Measurements from ENCODE around the gene ROBO1. TPM values are rescaled to one million over a fixed set of nuclear protein-coding genes. Genes with fewer than 3 reads are reported as not detected.

The ROBO1 gene
- total RNA-seq, 2 donors from 2014 or later, result 3.0 to 6.7 TPM

- Mint-ChIP-seq H3K27me3 (ENCODE audit: low read depth) (no peaks in the 10 kb centered on the region), H3K4me1 (ENCODE audit: low read depth) (no peaks in the 10 kb centered on the region), H3K27ac (no peak overlapping the region), H3K4me3 (no peak overlapping the region), H3K9me3 (peaks cover 2 to 8% of the 10 kb centered on the region in 2 donors), H3K36me3 (ENCODE audit: insufficient read depth in 2 of 2) (no peaks in the 10 kb centered on the region)
- no peak for DNase-seq
- ATAC-seq (replicated peaks in 1 of 2), result no peak
These were observed 949.4 kb downstream of the ROBO1 start for GRCh38 chr3:78818161-78818985.

GRCh38 chr3:78814893-78815562 is 952.8 kb downstream of the ROBO1 start:
- Mint-ChIP-seq H3K27ac (no peak overlapping the region), H3K9me3 (peaks cover 1 to 6% of the 10 kb centered on the region in 2 donors), H3K36me3 (ENCODE audit: insufficient read depth in 2 of 2) (no peaks in the 10 kb centered on the region), H3K4me3 (no peak overlapping the region), H3K27me3 (ENCODE audit: low read depth) (no peaks in the 10 kb centered on the region), H3K4me1 (ENCODE audit: low read depth) (no peaks in the 10 kb centered on the region)
- DNase-seq, result no peak
- ATAC-seq (replicated peaks in 1 of 2), result no peak

- DNase-seq (no peak), ATAC-seq (replicated peaks in 1 of 2) (no peak)
- peaks cover 1 to 5% of the 10 kb centered on the region in 2 donors for H3K9me3 Mint-ChIP-seq
- no peak overlapping the region for H3K27ac Mint-ChIP-seq
- no peaks in the 10 kb centered on the region for H3K36me3 Mint-ChIP-seq (ENCODE audit: insufficient read depth in 2 of 2)
- no peak overlapping the region for H3K4me3 Mint-ChIP-seq
- H3K4me1 Mint-ChIP-seq (ENCODE audit: low read depth), result no peaks in the 10 kb centered on the region
- H3K27me3 Mint-ChIP-seq (ENCODE audit: low read depth), result no peaks in the 10 kb centered on the region
These were observed 955.6 kb downstream of the ROBO1 start for GRCh38 chr3:78812166-78812565.

GRCh38 chr3:78809966-78810365 is 957.8 kb downstream of the ROBO1 start:
- no peaks in the 10 kb centered on the region for H3K36me3 Mint-ChIP-seq (ENCODE audit: insufficient read depth in 2 of 2)
- peaks cover 1 to 5% of the 10 kb centered on the region in 2 donors for H3K9me3 Mint-ChIP-seq
- H3K4me3 Mint-ChIP-seq, result no peak overlapping the region
- ATAC-seq (replicated peaks in 1 of 2) (no peak), DNase-seq (no peak)
- no peaks in the 10 kb centered on the region for H3K4me1 Mint-ChIP-seq (ENCODE audit: low read depth)
- no peak overlapping the region for H3K27ac Mint-ChIP-seq
- H3K27me3 Mint-ChIP-seq (ENCODE audit: low read depth), result no peaks in the 10 kb centered on the region

GRCh38 chr3:78804251-78805037 is 963.4 kb downstream of the ROBO1 start:
- H3K27me3 Mint-ChIP-seq (ENCODE audit: low read depth), result no peaks in the 10 kb centered on the region
- no peak for ATAC-seq (replicated peaks in 1 of 2)

GRCh38 chr3:78802562-78802930 is 965.3 kb downstream of the ROBO1 start:
- no peaks in the 10 kb centered on the region for H3K4me1 Mint-ChIP-seq (ENCODE audit: low read depth)
- H3K4me3 Mint-ChIP-seq, result no peak overlapping the region
- ATAC-seq (replicated peaks in 1 of 2) (no peak), DNase-seq (no peak)
- H3K36me3 Mint-ChIP-seq (ENCODE audit: insufficient read depth in 2 of 2), result peaks cover 0 to 2% of the 10 kb centered on the region in 2 donors
- no peak overlapping the region for H3K27ac Mint-ChIP-seq
- peaks cover 3% of the 10 kb centered on the region in 2 donors for H3K9me3 Mint-ChIP-seq
- no peaks in the 10 kb centered on the region for H3K27me3 Mint-ChIP-seq (ENCODE audit: low read depth)

More at GRCh38 chr3:78804251-78805037, 963.4 kb downstream of the ROBO1 start:
- no peaks in the 10 kb centered on the region for H3K4me1 Mint-ChIP-seq (ENCODE audit: low read depth)
- peaks cover 3 to 8% of the 10 kb centered on the region in 2 donors for H3K9me3 Mint-ChIP-seq
- no peak for DNase-seq
- H3K36me3 Mint-ChIP-seq (ENCODE audit: insufficient read depth in 2 of 2), result peaks cover 0 to 2% of the 10 kb centered on the region in 2 donors
- H3K27ac Mint-ChIP-seq, result no peak overlapping the region
- H3K4me3 Mint-ChIP-seq, result no peak overlapping the region

- H3K27ac Mint-ChIP-seq, result no peak overlapping the region
- ATAC-seq (replicated peaks in 1 of 2) (no peak), DNase-seq (no peak)
- no peaks in the 10 kb centered on the region for H3K27me3 Mint-ChIP-seq (ENCODE audit: low read depth)
- no peaks in the 10 kb centered on the region for H3K4me1 Mint-ChIP-seq (ENCODE audit: low read depth)
- peaks cover 0 to 2% of the 10 kb centered on the region in 2 donors for H3K36me3 Mint-ChIP-seq (ENCODE audit: insufficient read depth in 2 of 2)
- peaks cover 3 to 6% of the 10 kb centered on the region in 2 donors for H3K9me3 Mint-ChIP-seq
- no peak overlapping the region for H3K4me3 Mint-ChIP-seq
These were observed 965.8 kb downstream of the ROBO1 start for GRCh38 chr3:78801926-78802561.

GRCh38 chr3:78799681-78800080 is 968.1 kb downstream of the ROBO1 start:
- no peak overlapping the region for H3K27ac Mint-ChIP-seq
- no peaks in the 10 kb centered on the region for H3K4me1 Mint-ChIP-seq (ENCODE audit: low read depth)
- ATAC-seq (replicated peaks in 1 of 2) (no peak), DNase-seq (no peak)
- H3K9me3 Mint-ChIP-seq, result peaks cover 8 to 11% of the 10 kb centered on the region in 2 donors
- H3K27me3 Mint-ChIP-seq (ENCODE audit: low read depth), result no peaks in the 10 kb centered on the region
- peaks cover 0 to 5% of the 10 kb centered on the region in 2 donors for H3K36me3 Mint-ChIP-seq (ENCODE audit: insufficient read depth in 2 of 2)
- no peak overlapping the region for H3K4me3 Mint-ChIP-seq

GRCh38 chr3:78798266-78798832 is 969.4 kb downstream of the ROBO1 start:
- H3K4me3 Mint-ChIP-seq, result no peak overlapping the region
- no peaks in the 10 kb centered on the region for H3K4me1 Mint-ChIP-seq (ENCODE audit: low read depth)
- no peak overlapping the region for H3K27ac Mint-ChIP-seq
- ATAC-seq (replicated peaks in 1 of 2), result no peak
- no peaks in the 10 kb centered on the region for H3K27me3 Mint-ChIP-seq (ENCODE audit: low read depth)
- peaks cover 0 to 5% of the 10 kb centered on the region in 2 donors for H3K36me3 Mint-ChIP-seq (ENCODE audit: insufficient read depth in 2 of 2)
- no peak for DNase-seq
- peaks cover 8 to 11% of the 10 kb centered on the region in 2 donors for H3K9me3 Mint-ChIP-seq

GRCh38 chr3:78794431-78794830 is 973.4 kb downstream of the ROBO1 start:
- Mint-ChIP-seq H3K36me3 (ENCODE audit: insufficient read depth in 2 of 2) (peaks cover 0 to 3% of the 10 kb centered on the region in 2 donors), H3K27me3 (ENCODE audit: low read depth) (no peaks in the 10 kb centered on the region), H3K4me3 (no peak overlapping the region), H3K4me1 (ENCODE audit: low read depth) (no peaks in the 10 kb centered on the region), H3K9me3 (peaks cover 8 to 9% of the 10 kb centered on the region in 2 donors), H3K27ac (no peak overlapping the region)
- DNase-seq (no peak), ATAC-seq (replicated peaks in 1 of 2) (no peak)

- Mint-ChIP-seq H3K4me3 (no peak overlapping the region), H3K27me3 (ENCODE audit: low read depth) (no peaks in the 10 kb centered on the region), H3K4me1 (ENCODE audit: low read depth) (no peaks in the 10 kb centered on the region), H3K9me3 (peaks cover 8 to 9% of the 10 kb centered on the region in 2 donors), H3K36me3 (ENCODE audit: insufficient read depth in 2 of 2) (peaks cover 0 to 3% of the 10 kb centered on the region in 2 donors), H3K27ac (no peak overlapping the region)
- DNase-seq, result no peak
- ATAC-seq (replicated peaks in 1 of 2), result no peak
These were observed 975.1 kb downstream of the ROBO1 start for GRCh38 chr3:78792733-78793132.

GRCh38 chr3:78792212-78792611 is 975.6 kb downstream of the ROBO1 start:
- no peaks in the 10 kb centered on the region for H3K27me3 Mint-ChIP-seq (ENCODE audit: low read depth)
- peaks cover 0 to 3% of the 10 kb centered on the region in 2 donors for H3K36me3 Mint-ChIP-seq (ENCODE audit: insufficient read depth in 2 of 2)
- no peaks in the 10 kb centered on the region for H3K4me1 Mint-ChIP-seq (ENCODE audit: low read depth)
- DNase-seq (no peak), ATAC-seq (replicated peaks in 1 of 2) (no peak)
- no peak overlapping the region for H3K4me3 Mint-ChIP-seq
- peaks cover 6 to 9% of the 10 kb centered on the region in 2 donors for H3K9me3 Mint-ChIP-seq
- no peak overlapping the region for H3K27ac Mint-ChIP-seq

Data from activated T-cell treated with anti-CD3 and anti-CD28 coated beads, Interleukin-2, amount 50 U/mL, for 72 hours (primary cell).